Measurements from ENCODE around the gene PTPRF. TPM values are rescaled to one million over a fixed set of nuclear protein-coding genes. Genes with fewer than 3 reads are reported as not detected.

Gene PTPRF
- total RNA-seq, result 66.5 and 131 TPM in 2 replicates

DNA sequence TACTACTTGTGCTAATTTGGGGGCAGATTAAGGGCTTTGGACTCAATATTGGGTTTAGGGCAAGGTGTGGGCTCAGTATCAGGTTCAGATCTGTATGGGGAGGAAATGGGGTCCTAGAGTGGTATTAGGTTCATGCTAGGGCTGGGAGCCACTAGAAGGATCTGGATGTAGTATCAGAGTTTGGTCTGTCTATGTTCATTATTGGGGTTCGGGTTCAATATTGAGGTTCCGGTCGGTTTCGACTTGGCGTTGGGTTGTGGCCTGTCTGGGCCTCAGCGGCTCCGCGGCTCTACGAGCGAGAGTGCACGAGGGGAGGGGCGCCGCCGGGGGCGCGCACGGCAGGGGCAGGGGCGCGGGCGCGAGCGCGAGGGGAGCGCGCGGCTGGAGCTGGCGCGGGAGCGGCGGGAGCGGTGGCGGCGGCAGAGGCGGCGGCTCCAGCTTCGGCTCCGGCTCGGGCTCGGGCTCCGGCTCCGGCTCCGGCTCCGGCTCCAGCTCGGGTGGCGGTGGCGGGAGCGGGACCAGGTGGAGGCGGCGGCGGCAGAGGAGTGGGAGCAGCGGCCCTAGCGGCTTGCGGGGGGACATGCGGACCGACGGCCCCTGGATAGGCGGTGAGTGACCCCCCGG lies at the start of gene PTPRF:
PTPRF (plus strand) TSS at position 401 of the 624 bp plus-strand sequence. CDS start 14,193 bp downstream, outside the sequence.

Other genes starting within 250 kb of the PTPRF start
- gene C1orf210, start 245.3 kb upstream of the PTPRF start, total RNA-seq, result not detected in 2 replicates
- 4.2 and 6.3 TPM in 2 replicates for gene TIE1, start 229.9 kb upstream of the PTPRF start, total RNA-seq
- gene MPL, start 193.1 kb upstream of the PTPRF start, total RNA-seq, result not detected in 2 replicates
- gene CDC20, start 171.9 kb upstream of the PTPRF start, total RNA-seq, result 6.8 and 161 TPM in 2 replicates
- 30.2 and 69.6 TPM in 2 replicates for gene ELOVL1, start 162.9 kb upstream of the PTPRF start, total RNA-seq
- 57.2 and 92.4 TPM in 2 replicates for gene MED8, start 141.1 kb upstream of the PTPRF start, total RNA-seq
- 19.9 and 20.6 TPM in 2 replicates for gene SZT2, start 141.0 kb upstream of the PTPRF start, total RNA-seq
- 45.1 and 92.4 TPM in 2 replicates for gene HYI, start 77.0 kb upstream of the PTPRF start, total RNA-seq
- 32.7 and 39.5 TPM in 2 replicates for gene KDM4A, start 119.3 kb downstream of the PTPRF start, total RNA-seq
- 14.8 and 22.6 TPM in 2 replicates for gene ST3GAL3, start 176.7 kb downstream of the PTPRF start, total RNA-seq